ENCODE data around the gene CASKIN1.
"Not testable (repeated sequence)": the region's sequence is repeated elsewhere in the genome, so short reads cannot be mapped to it uniquely, and the experiment has no call there.

The CASKIN1 gene

GRCh38 chr16:2210386-2211365 lies 14.3 kb upstream of the CASKIN1 start, which contains the start of gene BRICD5:
TSS of gene BRICD5 (minus strand) at chr16:2210863. CDS start at chr16:2210833, 30 bp downstream.
- DNase-seq (ENCODE audit: low read depth, low spot score) = no peak
- H3K27ac ChIP-seq = no peak within 1 kb of the TSS

GRCh38 chr16:2210009-2210332 lies 13.6 kb upstream of the CASKIN1 start:
- H3K27ac ChIP-seq = no peak overlapping the region
- no peak for DNase-seq (ENCODE audit: low read depth, low spot score)

- no peak for DNase-seq (ENCODE audit: low read depth, low spot score)
- no peak overlapping the region for H3K27ac ChIP-seq
Observed at GRCh38 chr16:2209258-2210008, 13.0 kb upstream of the CASKIN1 start.

GRCh38 chr16:2208772-2209171 lies 12.4 kb upstream of the CASKIN1 start:
- no peak for DNase-seq (ENCODE audit: low read depth, low spot score)

GRCh38 chr16:2208308-2208707 lies 11.9 kb upstream of the CASKIN1 start:
- no peak for DNase-seq (ENCODE audit: low read depth, low spot score)
- H3K27ac ChIP-seq = no peak overlapping the region

More at GRCh38 chr16:2208772-2209171, 12.4 kb upstream of the CASKIN1 start:
- no peak overlapping the region for H3K27ac ChIP-seq

GRCh38 chr16:2207872-2208271 lies 11.5 kb upstream of the CASKIN1 start:
- no peak for DNase-seq (ENCODE audit: low read depth, low spot score)
- H3K27ac ChIP-seq = no peak overlapping the region

GRCh38 chr16:2206780-2207433 lies 10.5 kb upstream of the CASKIN1 start:
- DNase-seq (ENCODE audit: low read depth, low spot score) = no peak
- peak overlapping the region; percentile 74 for H3K27ac ChIP-seq

GRCh38 chr16:2206420-2206779 lies 10.0 kb upstream of the CASKIN1 start:
- DNase-seq (ENCODE audit: low read depth, low spot score) = no peak
- H3K27ac ChIP-seq = peak overlapping the region; percentile 74

GRCh38 chr16:2205967-2206313 lies 9.5 kb upstream of the CASKIN1 start:
- DNase-seq (ENCODE audit: low read depth, low spot score) = no peak
- H3K27ac ChIP-seq = peak overlapping the region; percentile 74

- peak; percentile 27 for DNase-seq (ENCODE audit: low read depth, low spot score)
- peak within 1 kb of the TSS; percentile 74 for H3K27ac ChIP-seq
Observed at GRCh38 chr16:2205104-2205966, 8.9 kb upstream of the CASKIN1 start, which contains the start of gene MLST8. TSS of gene MLST8 (plus strand) at chr16:2205454. CDS start at chr16:2206086, 632 bp downstream.

GRCh38 chr16:2204416-2205103 lies 8.2 kb upstream of the CASKIN1 start:
- no peak for DNase-seq (ENCODE audit: low read depth, low spot score)
- peak overlapping the region; percentile 74 for H3K27ac ChIP-seq

- not testable (repeated sequence) for DNase-seq (ENCODE audit: low read depth, low spot score); H3K27ac ChIP-seq
Observed at GRCh38 chr16:2203119-2203688, 6.8 kb upstream of the CASKIN1 start.

GRCh38 chr16:2200313-2200712 lies 3.9 kb upstream of the CASKIN1 start:
- no peak for DNase-seq (ENCODE audit: low read depth, low spot score)
- H3K27ac ChIP-seq = no peak overlapping the region

- DNase-seq (ENCODE audit: low read depth, low spot score) = no peak
- H3K27ac ChIP-seq = no peak overlapping the region
Observed at GRCh38 chr16:2199621-2200139, 3.3 kb upstream of the CASKIN1 start.

GRCh38 chr16:2199095-2199494 lies 2.7 kb upstream of the CASKIN1 start:
- DNase-seq (ENCODE audit: low read depth, low spot score) = no peak
- H3K27ac ChIP-seq = no peak overlapping the region

GRCh38 chr16:2198283-2198682 lies 1.9 kb upstream of the CASKIN1 start:
- DNase-seq (ENCODE audit: low read depth, low spot score) = no peak

GRCh38 chr16:2197765-2198164 lies 1.4 kb upstream of the CASKIN1 start:
- no peak overlapping the region for H3K27ac ChIP-seq

More at GRCh38 chr16:2198283-2198682, 1.9 kb upstream of the CASKIN1 start:
- H3K27ac ChIP-seq = no peak overlapping the region

GRCh38 chr16:2196981-2197511 lies 641 bp upstream of the CASKIN1 start:
- no peak for DNase-seq (ENCODE audit: low read depth, low spot score)
- H3K27ac ChIP-seq = no peak overlapping the region

More at GRCh38 chr16:2197765-2198164, 1.4 kb upstream of the CASKIN1 start:
- no peak for DNase-seq (ENCODE audit: low read depth, low spot score)

Measured in epithelial cell of prostate (primary cell).